Gastroesophageal sphincter (tissue), 4 donors: ENCODE results near the gene KCNN1. TPM values are rescaled to one million over a fixed set of nuclear protein-coding genes. Genes with fewer than 3 reads are reported as not detected.

Experiments
- ATAC-seq: fragments of 150-250 bp; one replicate; pipeline ENCODE4 v1.9.1; 2016; ENCODE audit warnings: mild to moderate bottlenecking, moderate library complexity
- H3K27ac ChIP-seq, 4 donors: fragments of 200-600 bp; sonication (generic) in 3 of 4; 1 replicate in 3 of 4; 2 replicates in 1 of 4; pipeline ENCODE4 v1.5.1; 2016 to 2019
- H3K27me3 ChIP-seq: fragments of 200-600 bp; sonication (generic); one replicate; pipeline ENCODE4 v1.5.1; 2019
- H3K36me3 ChIP-seq, 2 donors: fragments of 200-600 bp; sonication (generic); one replicate each; pipeline ENCODE4 v1.5.1; 2019; ENCODE audit warnings: control low read depth in 1 of 2
- H3K4me1 ChIP-seq, 3 donors: fragments of 200-600 bp; sonication (generic); 1 replicate in 2 of 3; 2 replicates in 1 of 3; pipeline ENCODE4 v1.5.1; 2016 to 2019; ENCODE audit warnings: control low read depth in 2 of 3
- H3K4me3 ChIP-seq, 2 donors: fragments of 200-600 bp; sonication (generic); one replicate each; pipeline ENCODE4 v1.5.1; 2019; ENCODE audit warnings: mild to moderate bottlenecking in 1 of 2, moderate library complexity in 1 of 2
- H3K9me3 ChIP-seq, 3 donors: fragments of 200-600 bp; sonication (generic); one replicate each; pipeline ENCODE4 v1.5.1; 2017 to 2019; ENCODE audit warnings: control low read depth in 2 of 3
- EP300 ChIP-seq: sonication (generic); formaldehyde crosslinking; IDR thresholded peaks from one replicate; pipeline ENCODE4 v1.6.1; 2017; ENCODE audit warnings: antibody characterized with exemption, mild to moderate bottlenecking
- POLR2A ChIP-seq, 2 donors: fragments of 450-650 bp; IDR thresholded peaks; one replicate each; pipeline ENCODE4 v1.6.1; 2017; ENCODE audit warnings: antibody characterized with exemption in 2 of 2, mild to moderate bottlenecking in 2 of 2, moderate library complexity in 1 of 2
- POLR2AphosphoS5 ChIP-seq: sonication (generic); formaldehyde crosslinking; IDR thresholded peaks from one replicate; pipeline ENCODE4 v1.6.1; 2017; ENCODE audit warnings: antibody characterized with exemption
- WGBS, 2 donors: methylation state at CpG; one replicate each; pipeline ENCODE4 v1.1.5; 2018; ENCODE audit warnings: low coverage in 1 of 2; 5-methylcytosine and 5-hydroxymethylcytosine counted together
- total RNA-seq, 4 donors: library from RNA; depleted of rRNA; stranded (reverse); fragments of >200 nt; gene quantifications; one replicate each; pipeline ENCODE4 v1.1.0, GENCODE V29; 2016
- TF ChIP-seq, protein P1 (sequence below), 4 experiments: fragments of 200-600 bp in 2 of 4; fragments of 450-650 bp in 2 of 4; sonication (generic) in 1 of 4; IDR thresholded peaks; one replicate each; pipeline ENCODE4 v1.5.1; 2017 to 2019; ENCODE audit warnings: antibody characterized with exemption in 4 of 4, mild to moderate bottlenecking in 2 of 4, moderate library complexity in 2 of 4

Gene KCNN1
- total RNA-seq, 4 donors from 2014 or later: 0.20 to 0.89 TPM; not detected in 2

DNA sequence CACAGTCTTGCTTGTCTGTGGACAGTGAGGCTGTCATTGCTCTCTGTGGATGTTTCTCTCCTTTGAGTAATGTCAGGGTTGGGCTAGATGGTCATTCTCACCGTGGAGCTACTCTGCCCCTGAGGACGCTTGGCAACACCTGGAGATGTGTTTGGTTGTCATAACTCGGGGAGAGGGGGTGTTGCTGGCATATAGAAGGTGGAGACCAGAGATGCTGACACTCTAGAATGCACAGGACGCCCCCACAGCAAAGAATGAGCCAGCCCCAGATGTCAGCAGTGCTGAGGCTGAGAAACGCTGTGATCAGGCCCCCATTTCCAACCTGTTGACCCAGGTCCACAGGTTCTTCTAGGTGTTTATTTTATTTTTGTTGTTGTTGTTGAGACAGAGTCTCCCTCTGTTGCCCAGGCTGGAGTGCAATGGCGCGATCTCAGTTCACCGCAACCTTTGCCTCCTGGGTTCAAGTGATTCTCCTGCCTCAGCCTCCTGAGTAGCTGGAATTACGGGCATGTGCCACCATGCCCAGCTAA is 29.5 kb upstream of the KCNN1 start:
- ATAC-seq: no peak
- H3K27me3 ChIP-seq: no peaks in the 10 kb centered on the region
- no peaks in the 10 kb centered on the region for H3K9me3 ChIP-seq

DNA sequence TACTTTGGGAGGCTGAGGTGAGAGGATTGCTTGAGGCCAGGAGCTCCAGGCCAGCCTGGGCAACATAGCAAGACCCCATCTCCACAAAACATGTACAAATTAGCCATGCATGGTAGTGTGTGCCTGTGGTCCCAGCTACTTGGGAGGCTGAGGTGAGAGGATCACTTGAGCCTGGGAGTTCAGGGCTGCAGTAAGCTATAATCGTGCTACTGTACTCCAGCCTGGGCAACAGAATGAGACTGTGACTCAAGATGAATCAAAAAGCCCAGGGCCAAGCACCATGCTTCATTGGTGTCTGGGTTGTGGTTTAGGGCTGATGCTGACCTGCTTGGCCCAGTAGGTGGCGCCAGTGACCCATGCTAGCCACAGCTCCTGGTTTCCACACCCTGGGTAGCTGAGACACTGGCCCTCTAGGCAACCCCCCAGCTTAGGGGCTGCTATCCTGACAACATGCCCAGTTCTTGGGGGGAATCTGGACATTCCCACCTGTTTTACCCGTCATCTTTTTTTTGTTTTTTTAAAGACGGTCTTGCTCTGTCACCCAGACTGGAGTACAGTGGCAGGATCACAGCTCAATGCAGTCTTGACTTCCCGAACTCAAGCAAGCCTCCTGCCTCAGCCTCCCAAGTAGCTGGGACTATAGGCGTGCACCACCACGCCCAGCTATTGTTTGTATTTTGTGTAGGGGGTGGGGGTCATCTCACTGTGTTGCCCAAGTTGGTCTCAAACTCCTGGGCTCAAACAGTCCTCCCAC is 28.6 kb upstream of the KCNN1 start:
- Histone ChIP-seq H3K4me3 (no peak overlapping the region), H3K27me3 (no peaks in the 10 kb centered on the region), H3K36me3 (peaks cover 0 to 77% of the 10 kb centered on the region in 2 donors), H3K4me1 (peaks cover 0 to 23% (median 7%) of the 10 kb centered on the region in 3 donors), H3K27ac (no peak overlapping the region), H3K9me3 (no peaks in the 10 kb centered on the region)
- ATAC-seq: peak; percentile 85
- 54 to 71% methylated on average over 4 to 5 of the region's 7 CpGs for WGBS, 2 donors
- no peak for TF ChIP-seq EP300
- TF ChIP-seq, protein P1, sequence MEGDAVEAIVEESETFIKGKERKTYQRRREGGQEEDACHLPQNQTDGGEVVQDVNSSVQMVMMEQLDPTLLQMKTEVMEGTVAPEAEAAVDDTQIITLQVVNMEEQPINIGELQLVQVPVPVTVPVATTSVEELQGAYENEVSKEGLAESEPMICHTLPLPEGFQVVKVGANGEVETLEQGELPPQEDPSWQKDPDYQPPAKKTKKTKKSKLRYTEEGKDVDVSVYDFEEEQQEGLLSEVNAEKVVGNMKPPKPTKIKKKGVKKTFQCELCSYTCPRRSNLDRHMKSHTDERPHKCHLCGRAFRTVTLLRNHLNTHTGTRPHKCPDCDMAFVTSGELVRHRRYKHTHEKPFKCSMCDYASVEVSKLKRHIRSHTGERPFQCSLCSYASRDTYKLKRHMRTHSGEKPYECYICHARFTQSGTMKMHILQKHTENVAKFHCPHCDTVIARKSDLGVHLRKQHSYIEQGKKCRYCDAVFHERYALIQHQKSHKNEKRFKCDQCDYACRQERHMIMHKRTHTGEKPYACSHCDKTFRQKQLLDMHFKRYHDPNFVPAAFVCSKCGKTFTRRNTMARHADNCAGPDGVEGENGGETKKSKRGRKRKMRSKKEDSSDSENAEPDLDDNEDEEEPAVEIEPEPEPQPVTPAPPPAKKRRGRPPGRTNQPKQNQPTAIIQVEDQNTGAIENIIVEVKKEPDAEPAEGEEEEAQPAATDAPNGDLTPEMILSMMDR (IDR thresholded peaks at IDR 0.05): peak in 3 of 4 experiments; percentile 80 to 94 (median 89)

More for the DNA sequence above, 29.5 kb upstream of the KCNN1 start:
- no peak overlapping the region for H3K27ac ChIP-seq
- H3K36me3 ChIP-seq: peaks cover 0 to 69% of the 10 kb centered on the region in 2 donors
- no peak overlapping the region for H3K4me3 ChIP-seq
- TF ChIP-seq POLR2A (IDR thresholded peaks at IDR 0.05) (no peak), POLR2AphosphoS5 (no peak), EP300 (no peak)
- TF ChIP-seq, protein P1 (IDR thresholded peaks at IDR 0.05): no peak
- 67 to 73% methylated on average over 3 to 4 of the region's 9 CpGs for WGBS, 2 donors
- peaks cover 0 to 22% (median 7%) of the 10 kb centered on the region in 3 donors for H3K4me1 ChIP-seq

DNA sequence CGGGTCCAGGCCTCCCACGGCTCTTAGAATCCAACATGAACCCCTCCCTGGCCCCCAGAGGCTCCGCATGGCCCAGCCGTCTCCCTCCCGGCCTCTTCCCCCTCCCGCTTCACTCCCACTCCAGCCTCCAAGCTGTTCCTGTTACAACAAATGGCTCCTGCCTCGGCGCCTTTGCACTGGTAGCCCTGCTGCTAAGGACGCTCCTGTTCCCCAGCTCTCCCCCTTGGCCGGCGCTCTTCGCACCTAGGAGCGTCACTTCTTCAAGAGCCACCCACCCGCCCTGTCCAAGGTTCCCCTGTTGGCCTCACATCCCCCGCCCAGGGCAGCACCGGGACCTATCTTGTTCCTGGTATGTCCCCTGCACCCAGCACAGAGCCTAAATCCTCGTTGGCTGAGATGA is 24.7 kb upstream of the KCNN1 start:
- 83% methylated on average over 6 of the region's 17 CpGs; no CpG with 5 or more reads in 1 of the 2 donors for WGBS, 2 donors
- no peak for ATAC-seq
- H3K9me3 ChIP-seq: no peaks in the 10 kb centered on the region
- H3K27ac ChIP-seq: no peak overlapping the region
- no peak for TF ChIP-seq POLR2AphosphoS5
- TF ChIP-seq, protein P1 (IDR thresholded peaks at IDR 0.05): no peak
- TF ChIP-seq EP300: no peak
- TF ChIP-seq POLR2A (IDR thresholded peaks at IDR 0.05): no peak
- peaks cover 0 to 34% (median 4%) of the 10 kb centered on the region in 3 donors for H3K4me1 ChIP-seq
- no peak overlapping the region for H3K4me3 ChIP-seq
- H3K36me3 ChIP-seq: peaks cover 0 to 67% of the 10 kb centered on the region in 2 donors
- H3K27me3 ChIP-seq: no peaks in the 10 kb centered on the region

DNA sequence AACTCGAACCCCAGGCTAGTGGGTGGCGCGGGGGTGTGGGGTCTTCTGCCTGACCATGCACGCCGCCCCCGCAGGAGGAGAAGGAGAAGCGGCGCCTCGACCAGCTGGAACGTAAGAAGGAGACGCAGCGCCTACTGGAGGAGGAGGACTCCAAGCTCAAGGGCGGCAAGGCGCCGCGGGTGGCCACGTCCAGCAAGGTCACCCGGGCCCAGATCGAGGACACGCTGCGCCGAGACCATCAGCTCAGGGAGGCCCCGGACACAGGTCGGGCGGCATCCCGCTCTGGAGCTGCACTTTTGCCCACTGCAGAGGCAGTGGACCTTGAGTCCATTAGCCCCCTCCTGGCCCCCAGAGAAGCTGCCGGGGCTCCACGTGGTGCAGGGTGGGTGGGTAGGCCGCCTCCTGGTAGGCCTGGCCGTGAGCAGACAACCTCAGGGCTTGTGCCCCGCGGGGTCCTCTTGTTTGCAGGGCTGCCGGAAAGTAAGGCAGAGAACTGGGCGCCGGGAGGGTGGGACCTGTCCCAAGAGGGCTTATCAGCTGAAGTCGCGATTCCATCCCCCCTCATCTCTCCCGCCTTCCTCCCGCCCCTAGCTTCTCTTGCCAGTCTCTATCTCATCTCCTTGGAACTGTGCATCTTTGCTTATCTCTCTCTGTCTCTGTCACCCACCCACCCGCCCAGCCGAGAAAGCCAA is 24.2 kb upstream of the KCNN1 start:
- peaks cover 0 to 39% (median 4%) of the 10 kb centered on the region in 3 donors for H3K4me1 ChIP-seq
- no peak for ATAC-seq
- no peak overlapping the region for H3K4me3 ChIP-seq
- H3K36me3 ChIP-seq: peaks cover 0 to 62% of the 10 kb centered on the region in 2 donors
- H3K27me3 ChIP-seq: no peaks in the 10 kb centered on the region
- no peaks in the 10 kb centered on the region for H3K9me3 ChIP-seq
- H3K27ac ChIP-seq: no peak overlapping the region
- WGBS, 2 donors: 76% methylated on average over 7 of the region's 41 CpGs; no CpG with 5 or more reads in 1 of the 2 donors
- no peak for TF ChIP-seq EP300
- TF ChIP-seq, protein P1 (IDR thresholded peaks at IDR 0.05): no peak
- TF ChIP-seq POLR2AphosphoS5: no peak
- no peak for TF ChIP-seq POLR2A (IDR thresholded peaks at IDR 0.05)
